ENCODE data around the gene ZSCAN10. TPM values are rescaled to one million over a fixed set of nuclear protein-coding genes. Genes with fewer than 3 reads are reported as not detected.

The ZSCAN10 gene
- total and polyA plus RNA-seq, 2 of the 13 experiments (the other 11 are each of a cell fraction or from before 2014, with no cell fraction given) = not detected

DNA sequence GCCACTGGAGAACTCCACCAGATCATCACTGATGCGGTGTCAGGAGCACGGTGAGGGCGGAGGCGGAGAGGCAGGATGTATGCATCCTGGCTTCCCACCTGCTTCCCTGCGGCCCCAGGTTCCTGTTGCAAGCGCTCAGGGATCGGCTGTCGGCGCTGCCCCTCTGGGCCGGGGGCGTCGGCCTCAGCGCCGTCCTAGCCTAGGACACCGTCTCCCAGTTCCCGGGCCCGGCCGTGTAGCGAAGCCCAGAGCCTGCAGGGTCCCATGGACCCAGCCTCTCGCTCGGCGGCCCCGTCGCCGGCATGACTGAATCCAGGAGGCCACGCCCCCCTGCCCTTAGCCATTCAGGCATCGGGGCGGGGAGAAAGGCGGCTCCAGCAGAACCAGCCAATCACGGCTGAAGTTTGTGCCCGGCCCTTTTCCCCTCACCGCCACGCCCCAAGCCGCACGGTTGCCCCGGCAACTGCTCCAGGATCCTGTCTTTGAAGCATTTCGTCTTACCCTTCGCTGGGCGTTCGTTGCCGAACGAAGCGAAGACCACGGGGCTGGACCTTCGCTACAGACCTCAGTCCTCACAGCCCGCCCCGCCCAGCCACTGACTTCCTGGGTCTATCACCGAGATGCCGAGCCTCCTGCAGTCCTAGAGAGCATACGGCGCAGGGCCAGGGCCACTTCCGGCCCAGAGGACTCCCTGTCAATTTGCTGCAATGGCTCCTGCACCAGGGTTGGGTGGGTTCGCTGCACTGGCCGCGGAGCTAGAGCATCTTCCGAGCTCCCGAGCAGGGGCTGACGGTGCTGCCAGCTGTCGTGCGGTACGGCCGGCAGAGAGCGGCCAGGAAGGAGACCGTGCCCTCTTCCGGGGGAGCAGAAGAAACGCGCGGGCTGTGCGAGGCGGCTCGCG, 25.1 kb upstream of the ZSCAN10 start (continued):
- TF ChIP-seq ZNF414 (CRISPR knock-in tag; IDR thresholded peaks at IDR 0.05) = peak; percentile 2; the same call in 1 of the 2 replicates
- TF ChIP-seq IRF1 (CRISPR knock-in tag; IDR thresholded peaks at IDR 0.05; ENCODE audit: low read depth) = no peak
- TF ChIP-seq SMAD9 (CRISPR knock-in tag; IDR thresholded peaks at IDR 0.05) = no peak
- TF ChIP-seq ZNF317 (CRISPR knock-in tag; IDR thresholded peaks at IDR 0.05) = no peak
- peak; percentile 40 for TF ChIP-seq TEAD3 (CRISPR knock-in tag; optimal IDR thresholded peaks at IDR 0.05; ENCODE audit: borderline replicate concordance)
- no peak for TF ChIP-seq ZNF17 (CRISPR knock-in tag; IDR thresholded peaks at IDR 0.05)
- TF ChIP-seq ZNF10 (CRISPR knock-in tag; IDR thresholded peaks at IDR 0.05; ENCODE audit: borderline replicate concordance, low read depth) = no peak
- no peak for TF ChIP-seq SP1 (IDR thresholded peaks at IDR 0.05)
- TF ChIP-seq SP1 (CRISPR knock-in tag; IDR thresholded peaks at IDR 0.05) = peak; percentile 96
- peak; percentile 27; the same call in 1 of the 2 replicates for TF ChIP-seq HIC2 (CRISPR knock-in tag; IDR thresholded peaks at IDR 0.05; ENCODE audit: low read depth)
- TF ChIP-seq NBN (conservative IDR thresholded peaks at IDR 0.05) = no peak
- peak; percentile 37; the same call in 1 of the 2 replicates for TF ChIP-seq CCDC6 (CRISPR knock-in tag; IDR thresholded peaks at IDR 0.05)
- TF ChIP-seq JUN (CRISPR knock-in tag; IDR thresholded peaks at IDR 0.05) = no peak
- no peak; the same call in 1 of the 2 replicates for TF ChIP-seq KAT7 (CRISPR knock-in tag; IDR thresholded peaks at IDR 0.05; ENCODE audit: borderline replicate concordance)
- 0 out of 2 replicates have a peak, but pooled peaks have one; percentile 37 for TF ChIP-seq GATA4 (IDR thresholded peaks at IDR 0.05; ENCODE audit: borderline replicate concordance, low read depth)
- no peak for TF ChIP-seq NCOA5 (CRISPR knock-in tag; IDR thresholded peaks at IDR 0.05)
- TF ChIP-seq ISL2 (CRISPR knock-in tag; IDR thresholded peaks at IDR 0.05) = no peak
- TF ChIP-seq, protein P1, sequence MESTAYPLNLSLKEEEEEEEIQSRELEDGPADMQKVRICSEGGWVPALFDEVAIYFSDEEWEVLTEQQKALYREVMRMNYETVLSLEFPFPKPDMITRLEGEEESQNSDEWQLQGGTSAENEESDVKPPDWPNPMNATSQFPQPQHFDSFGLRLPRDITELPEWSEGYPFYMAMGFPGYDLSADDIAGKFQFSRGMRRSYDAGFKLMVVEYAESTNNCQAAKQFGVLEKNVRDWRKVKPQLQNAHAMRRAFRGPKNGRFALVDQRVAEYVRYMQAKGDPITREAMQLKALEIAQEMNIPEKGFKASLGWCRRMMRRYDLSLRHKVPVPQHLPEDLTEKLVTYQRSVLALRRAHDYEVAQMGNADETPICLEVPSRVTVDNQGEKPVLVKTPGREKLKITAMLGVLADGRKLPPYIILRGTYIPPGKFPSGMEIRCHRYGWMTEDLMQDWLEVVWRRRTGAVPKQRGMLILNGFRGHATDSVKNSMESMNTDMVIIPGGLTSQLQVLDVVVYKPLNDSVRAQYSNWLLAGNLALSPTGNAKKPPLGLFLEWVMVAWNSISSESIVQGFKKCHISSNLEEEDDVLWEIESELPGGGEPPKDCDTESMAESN (CRISPR knock-in tag; conservative IDR thresholded peaks at IDR 0.05) = no peak; the same call in 1 of the 2 replicates
- no peak for TF ChIP-seq CHD2 (IDR thresholded peaks at IDR 0.05; ENCODE audit: low read depth, low read length)
- TF ChIP-seq KLF12 (CRISPR knock-in tag; IDR thresholded peaks at IDR 0.05; ENCODE audit: borderline replicate concordance) = peak; percentile 73
- TF ChIP-seq ZFP36L1 (CRISPR knock-in tag; IDR thresholded peaks at IDR 0.05) = 0 out of 2 replicates have a peak, but pooled peaks have one; percentile 14
- TF ChIP-seq GABPB1 (CRISPR knock-in tag; IDR thresholded peaks at IDR 0.05) = peak; percentile 94
- TF ChIP-seq POLR2AphosphoS5 (IDR thresholded peaks at IDR 0.05; ENCODE audit: low read depth, low read length) = 0 out of 2 replicates have a peak, but pooled peaks have one; percentile 33
- peak; percentile 38; the same call in 1 of the 2 replicates for TF ChIP-seq CAMTA2 (CRISPR knock-in tag; IDR thresholded peaks at IDR 0.05; ENCODE audit: borderline replicate concordance)
